OCI-LY7 (cell line): ENCODE results near the gene MBTPS1. TPM values are rescaled to one million over a fixed set of nuclear protein-coding genes. Genes with fewer than 3 reads are reported as not detected.

ENCODE experiments used
- BruUV-seq: library from RNA; stranded (reverse); fragments of 400-500 nt; replicated peaks from 2 replicates; lab custom pipeline; 2021; lab: Mats Ljungman, UMichigan
- CTCF ChIA-PET: fragments of 300-600 bp; sonication (Branson Sonifier 250); formaldehyde crosslinking; loops from one replicate; lab custom pipeline; 2022; ENCODE audit warnings: antibody characterized with exemption; ENCODE audit not compliant: unreplicated experiment; lab: Charles Lee
- POLR2A ChIA-PET: fragments of 300-600 bp; sonication (Branson Sonifier 250); formaldehyde crosslinking; loops from one replicate; lab custom pipeline; 2022; ENCODE audit warnings: antibody characterized with exemption; lab: Charles Lee
- DNase-seq: peaks from one replicate; pipeline ENCODE4 v3.0.0-alpha.2; 2015; ENCODE audit warnings: low spot score
- H2AFZ ChIP-seq: fragments of 200-600 bp; sonication (generic), shearing (Covaris generic); 2 replicates; pipeline ENCODE4 v1.6.1; 2014; ENCODE audit warnings: mild to moderate bottlenecking, antibody characterized with exemption, low read length, moderate library complexity
- H3K27ac ChIP-seq: fragments of 200-600 bp; sonication (generic); 2 replicates; pipeline ENCODE4 v1.5.1; 2014; ENCODE audit warnings: mixed run types, low read depth, mild to moderate bottlenecking, moderate library complexity, low read length, inconsistent platforms; ENCODE audit not compliant: poor library complexity, severe bottlenecking
- H3K36me3 ChIP-seq: fragments of 200-600 bp; sonication (generic); 2 replicates; pipeline ENCODE4 v1.6.1; 2014; ENCODE audit warnings: mild to moderate bottlenecking, antibody characterized with exemption, low read length, moderate library complexity, mixed read lengths; ENCODE audit not compliant: insufficient read depth
- H3K4me1 ChIP-seq: fragments of 200-600 bp; sonication (generic); 2 replicates; pipeline ENCODE4 v1.5.1; 2014; ENCODE audit warnings: mild to moderate bottlenecking, low read length; ENCODE audit not compliant: insufficient read depth, poor library complexity, severe bottlenecking
- H3K4me2 ChIP-seq: fragments of 200-600 bp; sonication (generic); 2 replicates; pipeline ENCODE4 v1.6.1; 2014; ENCODE audit warnings: mild to moderate bottlenecking, low read length
- H3K4me3 ChIP-seq: fragments of 200-600 bp; sonication (generic); 2 replicates; pipeline ENCODE4 v1.5.1; 2014; ENCODE audit warnings: mild to moderate bottlenecking, low read depth, low read length; ENCODE audit not compliant: poor library complexity, severe bottlenecking
- H3K79me2 ChIP-seq: fragments of 200-600 bp; sonication (generic); 2 replicates; pipeline ENCODE4 v1.6.1; 2016; ENCODE audit warnings: low read depth, mild to moderate bottlenecking, low read length, moderate library complexity, mixed read lengths; ENCODE audit not compliant: insufficient read depth
- H3K9me2 ChIP-seq: fragments of 200-600 bp; sonication (generic); 2 replicates; pipeline ENCODE4 v1.6.1; 2016; ENCODE audit warnings: mild to moderate bottlenecking, low read length, mixed read lengths; ENCODE audit not compliant: insufficient read depth
- H3K9me3 ChIP-seq: fragments of 200-600 bp; sonication (generic); 2 replicates; pipeline ENCODE4 v1.6.1; 2014; ENCODE audit warnings: mild to moderate bottlenecking, mixed run types, low read length, mixed read lengths
- H4K20me1 ChIP-seq: fragments of 200-600 bp; sonication (generic); 2 replicates; pipeline ENCODE4 v1.6.1; 2014; ENCODE audit warnings: mild to moderate bottlenecking, antibody characterized with exemption, low read length, moderate library complexity, mixed read lengths; ENCODE audit not compliant: insufficient read depth
- EZH2phosphoT487 ChIP-seq: fragments of 200-600 bp; sonication (generic); IDR thresholded peaks from 2 replicates; pipeline ENCODE4 v1.6.1; 2018; ENCODE audit warnings: low read depth, borderline replicate concordance, mild to moderate bottlenecking, mixed run types, antibody characterized with exemption, low read length, moderate library complexity, mixed read lengths
- intact Hi-C: fragments of 100-400 bp; cut with micrococcal nuclease; formaldehyde crosslinking; loops from one replicate; pipeline ENCODE4 v1.10.0; 2022; ENCODE audit not compliant: unreplicated experiment
- total RNA-seq, 2 experiments: library from RNA; depleted of rRNA in 1 of 2; stranded (reverse); fragments of >200 nt in 1 of 2; shearing (Covaris generic) in 1 of 2; gene quantifications; 2 replicates each; pipeline ENCODE4 v1.2.3, GENCODE V29; 2014 to 2022
- TF ChIP-seq, protein P1 (sequence below): fragments of 200-600 bp; sonication (generic); conservative IDR thresholded peaks from 2 replicates; pipeline ENCODE4 v1.5.1; 2014; ENCODE audit warnings: mild to moderate bottlenecking, antibody characterized with exemption, low read length, moderate library complexity, mixed read lengths

MBTPS1 gene
- total RNA-seq, 2 experiments from 2014 or later = 49.6 to 65.2 TPM

DNA sequence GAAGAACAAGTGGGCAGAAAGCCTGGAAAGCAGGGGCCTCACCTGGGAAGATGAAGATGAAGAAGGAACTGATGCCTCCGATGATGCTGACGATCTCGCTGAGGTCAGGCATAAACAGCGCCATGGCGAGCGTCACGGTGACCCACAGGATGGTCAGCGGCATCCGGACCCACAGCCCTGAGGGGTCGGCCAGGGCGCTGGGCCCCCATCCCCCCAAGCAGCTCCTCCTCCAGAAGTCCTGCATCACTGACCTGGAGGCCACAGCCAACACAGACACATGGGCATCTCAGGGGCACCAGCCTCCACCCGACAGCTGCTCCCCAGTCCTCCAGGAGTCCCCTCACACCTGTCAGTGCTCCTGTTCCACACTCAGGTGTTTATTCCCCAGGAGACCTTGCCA, 100.3 kb downstream of the MBTPS1 start:
- no peak overlapping the region for H3K27ac ChIP-seq
- H3K4me3 ChIP-seq = no peak overlapping the region
- no peaks in the 10 kb centered on the region for H3K36me3 ChIP-seq
- peaks cover 4% of the 10 kb centered on the region for H3K4me1 ChIP-seq
- ChIA-PET POLR2A (no interaction called here), CTCF (no interaction called here)
- no peaks in the 10 kb centered on the region for H3K9me3 ChIP-seq
- H3K4me2 ChIP-seq = no peak overlapping the region
- TF ChIP-seq, protein P1, sequence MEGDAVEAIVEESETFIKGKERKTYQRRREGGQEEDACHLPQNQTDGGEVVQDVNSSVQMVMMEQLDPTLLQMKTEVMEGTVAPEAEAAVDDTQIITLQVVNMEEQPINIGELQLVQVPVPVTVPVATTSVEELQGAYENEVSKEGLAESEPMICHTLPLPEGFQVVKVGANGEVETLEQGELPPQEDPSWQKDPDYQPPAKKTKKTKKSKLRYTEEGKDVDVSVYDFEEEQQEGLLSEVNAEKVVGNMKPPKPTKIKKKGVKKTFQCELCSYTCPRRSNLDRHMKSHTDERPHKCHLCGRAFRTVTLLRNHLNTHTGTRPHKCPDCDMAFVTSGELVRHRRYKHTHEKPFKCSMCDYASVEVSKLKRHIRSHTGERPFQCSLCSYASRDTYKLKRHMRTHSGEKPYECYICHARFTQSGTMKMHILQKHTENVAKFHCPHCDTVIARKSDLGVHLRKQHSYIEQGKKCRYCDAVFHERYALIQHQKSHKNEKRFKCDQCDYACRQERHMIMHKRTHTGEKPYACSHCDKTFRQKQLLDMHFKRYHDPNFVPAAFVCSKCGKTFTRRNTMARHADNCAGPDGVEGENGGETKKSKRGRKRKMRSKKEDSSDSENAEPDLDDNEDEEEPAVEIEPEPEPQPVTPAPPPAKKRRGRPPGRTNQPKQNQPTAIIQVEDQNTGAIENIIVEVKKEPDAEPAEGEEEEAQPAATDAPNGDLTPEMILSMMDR = no peak
- TF ChIP-seq EZH2phosphoT487 = no peak
- no peak for DNase-seq
- H3K79me2 ChIP-seq = no peaks in the 10 kb centered on the region
- no TSS peak for BruUV-seq
- H2AFZ ChIP-seq = no peak overlapping the region
- no peaks in the 10 kb centered on the region for H3K9me2 ChIP-seq
- intact Hi-C loops = loop anchor here (10.0 kb wide), 1 partner anchor 212 kb away; the partner anchor contains the start of gene HSBP1
- no peaks in the 10 kb centered on the region for H4K20me1 ChIP-seq

DNA sequence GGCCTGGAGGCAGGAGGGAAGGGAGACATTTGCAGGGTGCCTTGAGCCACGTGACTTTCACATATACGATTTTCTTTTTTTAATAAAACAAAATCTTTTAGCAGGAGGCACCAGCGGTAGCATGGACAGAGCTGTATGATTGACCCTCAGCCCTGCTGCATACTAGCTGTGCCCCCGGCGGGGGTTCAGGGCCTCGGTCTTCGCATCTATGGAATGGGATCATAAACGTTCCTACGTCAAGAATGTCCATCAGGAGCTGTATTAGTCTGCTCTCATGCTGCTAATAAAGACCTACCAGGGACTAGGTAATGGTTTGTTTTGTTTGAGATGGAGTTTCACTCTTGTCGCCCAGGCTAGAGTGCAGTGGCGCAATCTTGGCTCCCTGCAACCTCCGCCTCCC, 101.3 kb downstream of the MBTPS1 start:
- no peak for DNase-seq
- no TSS peak for BruUV-seq
- Histone ChIP-seq H4K20me1 (no peaks in the 10 kb centered on the region), H3K4me3 (no peak overlapping the region), H3K9me2 (no peaks in the 10 kb centered on the region), H2AFZ (no peak overlapping the region), H3K36me3 (no peaks in the 10 kb centered on the region), H3K4me2 (no peak overlapping the region), H3K27ac (no peak overlapping the region), H3K79me2 (no peaks in the 10 kb centered on the region), H3K4me1 (peaks cover 4% of the 10 kb centered on the region), H3K9me3 (no peaks in the 10 kb centered on the region)
- TF ChIP-seq, protein P1 = no peak
- no peak for TF ChIP-seq EZH2phosphoT487
- ChIA-PET POLR2A (no interaction called here), CTCF (no interaction called here)
- intact Hi-C loops = loop anchor here (10.0 kb wide), 1 partner anchor 211 kb away; the partner anchor contains the start of gene HSBP1
